HG03558 (cell line): ENCODE measurements around the gene TBC1D22B.
"Not testable (repeated sequence)": the region's sequence is repeated elsewhere in the genome, so short reads cannot be mapped to it uniquely, and the experiment has no call there.

Experiments used
- ATAC-seq: cut with Tn5 transposase; IDR thresholded peaks from one replicate; pipeline ENCODE4 v1.9.1; 2021; ENCODE audit warnings: moderate number of reproducible peaks; ENCODE audit not compliant: unreplicated experiment; ENCODE audit errors: extremely low read depth

Gene TBC1D22B

GRCh38 chr6:37317312-37318038, 59.9 kb downstream of the TBC1D22B start:
- ATAC-seq, result no peak

- ATAC-seq, result no peak
Measured at GRCh38 chr6:37319156-37319555, 61.6 kb downstream of the TBC1D22B start.

- no peak for ATAC-seq
Measured at GRCh38 chr6:37319856-37320480, 62.4 kb downstream of the TBC1D22B start.

- ATAC-seq, result no peak
Measured at GRCh38 chr6:37320646-37321045, 63.1 kb downstream of the TBC1D22B start.

- ATAC-seq, result no peak
Measured at GRCh38 chr6:37321101-37321500, 63.5 kb downstream of the TBC1D22B start.

- no peak for ATAC-seq
Measured at GRCh38 chr6:37321516-37322415, 64.2 kb downstream of the TBC1D22B start.

GRCh38 chr6:37323580-37323979, 66.0 kb downstream of the TBC1D22B start:
- no peak for ATAC-seq

GRCh38 chr6:37324131-37325033, 66.8 kb downstream of the TBC1D22B start:
- no peak for ATAC-seq

- not testable (repeated sequence) for ATAC-seq
Measured at GRCh38 chr6:37330345-37330744, 72.8 kb downstream of the TBC1D22B start.

- ATAC-seq, result no peak
Measured at GRCh38 chr6:37331047-37331446, 73.5 kb downstream of the TBC1D22B start.

GRCh38 chr6:37332894-37333293, 75.3 kb downstream of the TBC1D22B start:
- no peak for ATAC-seq

GRCh38 chr6:37334047-37334446, 76.5 kb downstream of the TBC1D22B start:
- ATAC-seq, result no peak

GRCh38 chr6:37338317-37338716, 80.7 kb downstream of the TBC1D22B start:
- ATAC-seq, result not testable (repeated sequence)

- no peak for ATAC-seq
Measured at GRCh38 chr6:37338745-37339255, 81.2 kb downstream of the TBC1D22B start.

GRCh38 chr6:37339741-37340638, 82.4 kb downstream of the TBC1D22B start:
- ATAC-seq, result no peak

- ATAC-seq, result no peak
Measured at GRCh38 chr6:37340639-37340943, 83.0 kb downstream of the TBC1D22B start.

GRCh38 chr6:37343248-37343647, 85.7 kb downstream of the TBC1D22B start:
- no peak for ATAC-seq

- ATAC-seq, result no peak
Measured at GRCh38 chr6:37344308-37344707, 86.7 kb downstream of the TBC1D22B start.

GRCh38 chr6:37345804-37346203, 88.2 kb downstream of the TBC1D22B start:
- ATAC-seq, result not testable (repeated sequence)
